Epithelial cell of prostate (primary cell): ENCODE data around the gene AP2A1.
A peak's percentile ranks its signal among the peaks of the same experiment; 100 is the strongest.
"Not testable (repeated sequence)": the region's sequence is repeated elsewhere in the genome, so short reads cannot be mapped to it uniquely, and the experiment has no call there.

ENCODE experiments used
- DNase-seq: peaks from one replicate; pipeline ENCODE4 v3.0.0-alpha.2; 2011; ENCODE audit warnings: low read depth, low spot score
- H3K27ac ChIP-seq: fragments of 450-650 bp; 2 replicates; pipeline ENCODE4 v1.5.1; 2017; ENCODE audit warnings: mild to moderate bottlenecking

Gene AP2A1

GRCh38 chr19:49809160-49809940 lies 42.5 kb downstream of the AP2A1 start:
- DNase-seq = no peak
- H3K27ac ChIP-seq = no peak overlapping the region

DNA sequence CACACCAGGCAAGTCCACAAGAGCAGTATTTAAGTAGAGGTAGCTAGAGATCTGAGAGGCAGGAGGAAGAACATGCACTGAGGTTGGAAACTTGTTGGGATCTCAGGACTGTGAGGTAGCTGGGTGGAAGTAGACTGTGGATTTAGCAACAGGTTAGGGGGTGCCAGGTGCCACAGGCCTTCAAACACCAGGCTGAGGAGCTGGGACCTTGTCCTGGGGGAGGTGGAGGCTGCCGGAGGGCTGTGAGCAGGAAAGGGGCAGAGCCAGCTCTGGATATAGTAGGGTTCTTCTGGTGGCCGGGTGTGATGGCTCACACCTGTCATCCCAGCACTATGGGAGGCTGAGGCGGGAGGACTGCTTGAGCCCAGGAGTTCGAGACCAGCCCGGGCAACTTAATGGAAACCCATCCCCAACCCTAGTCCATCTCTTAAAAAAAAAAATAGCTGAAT lies 43.2 kb downstream of the AP2A1 start:
- DNase-seq = no peak
- H3K27ac ChIP-seq = no peak overlapping the region

GRCh38 chr19:49811328-49811727 lies 44.5 kb downstream of the AP2A1 start:
- DNase-seq = no peak
- H3K27ac ChIP-seq = no peak overlapping the region

DNA sequence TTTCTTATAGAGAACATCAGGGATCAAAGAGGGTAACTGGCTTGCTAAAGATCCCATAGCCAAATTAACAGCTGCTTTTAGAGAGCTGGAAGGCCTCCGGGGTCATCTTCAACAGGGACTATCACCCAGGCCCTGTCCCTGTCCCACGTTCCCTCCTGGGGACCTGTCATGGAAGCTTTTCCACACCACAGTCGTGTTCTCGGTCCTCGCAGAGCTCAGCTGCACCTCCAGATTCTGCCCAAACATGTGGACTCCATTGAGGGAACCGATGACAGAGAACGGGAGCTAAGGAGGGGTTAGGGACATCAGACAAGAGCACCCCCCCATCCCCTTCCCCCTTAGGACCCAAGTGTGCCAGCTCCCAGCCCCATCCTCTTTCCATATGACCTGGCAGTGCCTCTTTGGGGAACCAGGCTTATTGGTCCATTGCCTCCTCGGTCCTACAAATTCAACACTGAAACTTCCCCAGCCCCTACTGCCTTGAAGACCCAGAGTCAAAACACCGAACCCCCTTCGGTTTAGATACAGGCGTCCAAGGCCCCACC lies 45.7 kb downstream of the AP2A1 start:
- no peak for DNase-seq
- no peak overlapping the region for H3K27ac ChIP-seq

- peak; percentile 63 for DNase-seq
- peak within 1 kb of the TSS; percentile 55 for H3K27ac ChIP-seq
Observed at GRCh38 chr19:49812997-49813861, 46.4 kb downstream of the AP2A1 start, which contains the start of gene FUZ. TSS of gene FUZ (minus strand) at chr19:49813292. CDS start at chr19:49813106, 186 bp downstream.

DNA sequence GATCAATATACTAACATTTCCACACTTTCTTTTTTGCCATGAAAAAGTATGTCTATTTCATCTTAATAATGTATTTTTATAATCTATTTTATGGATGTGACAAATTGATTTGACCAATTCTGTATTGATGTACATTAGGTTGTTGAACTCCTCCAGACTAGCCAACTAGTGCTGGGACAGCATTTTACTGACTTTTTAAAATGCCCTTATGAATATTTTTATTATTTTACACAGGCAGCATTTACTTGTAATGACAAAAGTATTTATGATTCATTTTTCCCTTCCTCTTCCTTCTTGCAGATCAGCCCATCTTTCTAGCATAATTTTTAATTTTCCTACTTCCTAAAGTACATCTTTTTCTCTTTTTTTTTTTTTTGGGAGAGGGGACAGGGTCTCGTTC lies 47.2 kb downstream of the AP2A1 start:
- H3K27ac ChIP-seq = peak overlapping the region; percentile 55
- no peak for DNase-seq

- H3K27ac ChIP-seq = no peak overlapping the region
Observed at GRCh38 chr19:49816590-49816989, 49.8 kb downstream of the AP2A1 start.

DNA sequence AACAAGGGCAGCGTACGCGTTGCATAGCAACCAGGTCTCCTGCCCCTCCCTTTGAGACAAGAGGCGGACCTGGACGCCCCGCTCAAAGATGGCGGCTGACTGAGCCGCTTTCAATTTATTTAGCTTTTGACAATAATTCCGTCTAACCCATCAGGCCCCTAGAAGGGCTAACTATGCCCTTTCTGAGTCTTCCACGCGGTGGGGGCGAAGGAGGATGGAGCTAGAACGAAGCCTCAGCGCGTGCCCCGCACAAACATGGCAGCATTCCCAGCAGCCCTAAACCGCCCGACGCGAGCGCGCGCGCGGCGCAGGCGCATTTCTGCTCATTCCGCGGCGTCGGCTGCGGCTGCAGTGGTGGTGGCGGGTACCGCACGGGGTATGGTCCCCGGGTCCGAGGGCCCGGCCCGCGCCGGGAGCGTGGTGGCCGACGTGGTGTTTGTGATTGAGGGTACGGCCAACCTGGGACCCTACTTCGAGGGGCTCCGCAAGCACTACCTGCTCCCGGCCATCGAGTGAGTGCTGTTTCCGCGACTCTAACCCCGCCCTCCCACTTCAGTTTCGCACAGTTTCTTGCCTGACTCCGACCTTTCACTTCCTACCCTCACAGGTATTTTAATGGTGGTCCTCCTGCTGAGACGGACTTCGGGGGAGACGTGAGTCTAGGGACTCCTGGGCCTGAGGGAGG lies 51.3 kb downstream of the AP2A1 start, which contains the start of gene MED25:
Gene MED25, plus strand, starts transcription at position 326 of the 685 bp plus-strand sequence. Its CDS starts 53 bp downstream, at position 379.
- no peak for DNase-seq
- peak within 1 kb of the TSS; percentile 82 for H3K27ac ChIP-seq

More at GRCh38 chr19:49816590-49816989, 49.8 kb downstream of the AP2A1 start:
- no peak for DNase-seq

- peak overlapping the region; percentile 82 for H3K27ac ChIP-seq
- DNase-seq = no peak
Observed at GRCh38 chr19:49818649-49819370, 52.0 kb downstream of the AP2A1 start.

GRCh38 chr19:49819452-49820115 lies 52.8 kb downstream of the AP2A1 start:
- H3K27ac ChIP-seq, DNase-seq: not testable (repeated sequence)

DNA sequence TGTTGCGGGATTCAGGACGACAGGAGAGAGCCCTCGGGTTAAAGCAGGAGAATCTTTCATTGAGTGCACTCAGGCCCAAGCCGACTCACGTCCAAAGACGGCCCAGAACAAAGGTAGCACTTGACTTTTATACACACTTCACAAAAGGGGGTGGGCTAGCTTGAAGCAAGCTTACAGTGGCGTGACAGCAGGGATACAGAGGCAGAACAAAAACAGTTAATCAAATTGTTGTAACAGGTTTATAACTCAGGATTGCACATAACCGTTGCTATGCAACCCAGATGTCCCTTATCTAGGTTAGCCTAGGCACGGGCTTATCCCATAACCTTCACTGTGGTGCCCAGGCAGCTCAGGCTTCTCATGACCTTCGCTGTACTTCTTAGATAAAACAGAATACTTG lies 53.3 kb downstream of the AP2A1 start:
- DNase-seq = no peak
- H3K27ac ChIP-seq = no peak overlapping the region

- no peak overlapping the region for H3K27ac ChIP-seq
Observed at GRCh38 chr19:49823472-49823871, 56.7 kb downstream of the AP2A1 start.

GRCh38 chr19:49824662-49825061 lies 57.9 kb downstream of the AP2A1 start:
- no peak for DNase-seq
- H3K27ac ChIP-seq = no peak overlapping the region

More at GRCh38 chr19:49823472-49823871, 56.7 kb downstream of the AP2A1 start:
- no peak for DNase-seq

- no peak for DNase-seq
- no peak overlapping the region for H3K27ac ChIP-seq
Observed at GRCh38 chr19:49827034-49827433, 60.2 kb downstream of the AP2A1 start.

- no peak overlapping the region for H3K27ac ChIP-seq
- DNase-seq = no peak
Observed at GRCh38 chr19:49829200-49829599, 62.4 kb downstream of the AP2A1 start.

DNA sequence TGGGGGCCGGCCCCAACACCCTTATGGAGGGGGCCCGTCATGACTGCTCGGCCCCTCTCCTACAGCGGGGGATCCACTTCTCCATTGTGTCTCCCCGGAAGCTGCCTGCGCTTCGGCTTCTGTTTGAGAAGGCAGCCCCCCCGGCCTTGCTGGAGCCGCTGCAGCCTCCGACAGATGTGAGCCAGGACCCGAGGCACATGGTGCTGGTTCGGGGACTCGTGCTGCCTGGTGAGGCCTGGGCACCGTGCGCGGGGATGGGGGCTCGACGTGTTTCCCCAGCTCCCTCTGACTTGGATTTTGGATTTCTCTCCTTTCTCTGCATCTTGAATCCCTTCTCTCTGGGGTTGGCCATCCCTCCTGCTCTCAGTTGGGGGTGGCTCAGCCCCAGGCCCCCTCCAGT lies 62.9 kb downstream of the AP2A1 start:
- no peak overlapping the region for H3K27ac ChIP-seq
- DNase-seq = no peak

GRCh38 chr19:49830766-49831165 lies 64.0 kb downstream of the AP2A1 start:
- H3K27ac ChIP-seq = no peak overlapping the region
- no peak for DNase-seq

DNA sequence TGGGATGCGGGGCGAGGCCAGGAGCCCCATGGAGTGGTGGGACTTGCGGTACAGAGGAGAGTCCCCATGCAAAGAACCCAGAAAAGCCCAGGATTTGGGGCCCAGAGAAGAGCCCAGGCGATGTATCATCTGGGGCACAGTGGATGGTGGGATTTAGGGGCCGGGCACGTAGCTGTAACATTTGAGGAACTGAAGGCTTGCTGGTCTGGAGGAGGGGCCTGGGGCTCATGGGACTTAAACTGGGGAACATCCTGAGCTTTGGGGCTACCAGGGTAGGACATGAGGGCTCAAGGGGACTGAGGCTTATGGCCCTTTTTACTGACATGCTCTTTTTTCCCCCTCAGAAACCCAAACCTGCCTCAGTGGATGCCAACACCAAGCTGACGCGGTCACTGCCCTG lies 64.8 kb downstream of the AP2A1 start:
- DNase-seq = no peak
- no peak overlapping the region for H3K27ac ChIP-seq

DNA sequence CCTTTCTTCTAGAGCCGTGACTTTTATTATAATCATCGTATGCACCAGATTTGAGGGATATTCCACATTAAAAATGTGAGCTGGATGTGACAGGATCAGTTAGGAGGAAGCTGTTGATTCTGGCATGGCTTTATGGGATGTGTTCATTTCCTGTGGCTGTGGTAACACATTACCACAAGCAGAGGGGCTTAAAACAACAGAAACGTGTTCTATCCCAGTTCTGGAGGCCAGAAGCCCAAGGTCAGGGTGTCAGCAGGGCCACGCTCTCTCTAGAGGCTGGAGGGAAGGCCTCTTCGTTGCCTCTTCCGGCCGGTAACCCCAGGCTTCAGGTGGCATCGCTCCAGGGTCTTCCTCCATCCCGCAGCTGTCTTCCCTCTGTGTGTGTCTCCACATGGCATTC lies 65.8 kb downstream of the AP2A1 start:
- DNase-seq = no peak
- no peak overlapping the region for H3K27ac ChIP-seq
